Skeletal muscle tissue (tissue), 4 donors: ENCODE results near the gene JAK1. TPM values are rescaled to one million over a fixed set of nuclear protein-coding genes. Genes with fewer than 3 reads are reported as not detected.

Experiments used
- H3K27ac ChIP-seq: one replicate; pipeline ENCODE4 v1.7.0; 2013; ENCODE audit warnings: mild to moderate bottlenecking, low read depth, low read length, inconsistent platforms
- H3K27me3 ChIP-seq, 3 donors: one replicate each; pipeline ENCODE4 v1.7.0; 2013; ENCODE audit warnings: low read length in 3 of 3; ENCODE audit not compliant: control insufficient read depth in 3 of 3, insufficient read depth in 3 of 3
- H3K36me3 ChIP-seq, 3 donors: one replicate each; pipeline ENCODE4 v1.7.0; 2013; ENCODE audit warnings: low read length in 3 of 3; ENCODE audit not compliant: control insufficient read depth in 3 of 3, insufficient read depth in 3 of 3
- H3K4me1 ChIP-seq, 3 donors: one replicate each; pipeline ENCODE4 v1.7.0; 2013; ENCODE audit warnings: low read length in 3 of 3, mild to moderate bottlenecking in 3 of 3; ENCODE audit not compliant: control insufficient read depth in 3 of 3, insufficient read depth in 3 of 3
- H3K4me3 ChIP-seq, 3 donors: one replicate each; pipeline ENCODE4 v1.7.0; 2013; ENCODE audit warnings: low read length in 3 of 3
- H3K9ac ChIP-seq, 3 donors: one replicate each; pipeline ENCODE4 v1.7.0; 2013; ENCODE audit warnings: low read length in 3 of 3, mild to moderate bottlenecking in 3 of 3, moderate library complexity in 2 of 3, low read depth in 1 of 3
- H3K9me3 ChIP-seq, 3 donors: one replicate each; pipeline ENCODE4 v1.7.0; 2013; ENCODE audit warnings: low read length in 3 of 3; ENCODE audit not compliant: control insufficient read depth in 3 of 3
- total RNA-seq: library from RNA; depleted of rRNA; stranded (reverse); fragments of >200 nt; gene quantifications from one replicate; pipeline ENCODE4 v1.2.3, GENCODE V29; 2014
- donor health status: Osteomylitis.

The JAK1 gene
- total RNA-seq, 1 donor from 2014 or later, result 59.5 TPM

DNA sequence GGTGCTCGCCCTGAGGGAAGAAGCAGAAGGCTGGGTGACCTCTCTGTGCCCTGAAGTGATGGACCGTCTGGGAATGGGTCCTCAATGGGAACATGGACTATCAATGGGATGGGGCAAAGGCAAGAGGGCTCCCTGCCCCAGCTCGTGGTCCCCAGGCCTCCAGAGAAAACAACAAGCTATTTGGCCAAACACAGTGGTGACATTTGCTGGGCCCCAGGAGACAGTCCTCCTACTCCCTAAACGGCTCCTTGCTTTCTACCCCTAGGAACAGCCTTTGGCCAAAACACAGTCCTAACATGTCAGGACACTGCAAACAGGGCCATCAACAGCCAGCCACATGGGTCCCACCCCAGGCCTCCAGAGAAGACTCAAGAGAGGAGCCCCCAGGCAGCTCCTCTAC lies 118.7 kb downstream of the JAK1 start:
- Histone ChIP-seq H3K27ac (no peak overlapping the region), H3K27me3 (no peaks in the 10 kb centered on the region), H3K36me3 (peaks cover 70 to 89% (median 73%) of the 10 kb centered on the region in 3 donors), H3K9me3 (no peaks in the 10 kb centered on the region), H3K4me3 (no peak overlapping the region), H3K4me1 (no peaks in the 10 kb centered on the region), H3K9ac (no peak overlapping the region)

DNA sequence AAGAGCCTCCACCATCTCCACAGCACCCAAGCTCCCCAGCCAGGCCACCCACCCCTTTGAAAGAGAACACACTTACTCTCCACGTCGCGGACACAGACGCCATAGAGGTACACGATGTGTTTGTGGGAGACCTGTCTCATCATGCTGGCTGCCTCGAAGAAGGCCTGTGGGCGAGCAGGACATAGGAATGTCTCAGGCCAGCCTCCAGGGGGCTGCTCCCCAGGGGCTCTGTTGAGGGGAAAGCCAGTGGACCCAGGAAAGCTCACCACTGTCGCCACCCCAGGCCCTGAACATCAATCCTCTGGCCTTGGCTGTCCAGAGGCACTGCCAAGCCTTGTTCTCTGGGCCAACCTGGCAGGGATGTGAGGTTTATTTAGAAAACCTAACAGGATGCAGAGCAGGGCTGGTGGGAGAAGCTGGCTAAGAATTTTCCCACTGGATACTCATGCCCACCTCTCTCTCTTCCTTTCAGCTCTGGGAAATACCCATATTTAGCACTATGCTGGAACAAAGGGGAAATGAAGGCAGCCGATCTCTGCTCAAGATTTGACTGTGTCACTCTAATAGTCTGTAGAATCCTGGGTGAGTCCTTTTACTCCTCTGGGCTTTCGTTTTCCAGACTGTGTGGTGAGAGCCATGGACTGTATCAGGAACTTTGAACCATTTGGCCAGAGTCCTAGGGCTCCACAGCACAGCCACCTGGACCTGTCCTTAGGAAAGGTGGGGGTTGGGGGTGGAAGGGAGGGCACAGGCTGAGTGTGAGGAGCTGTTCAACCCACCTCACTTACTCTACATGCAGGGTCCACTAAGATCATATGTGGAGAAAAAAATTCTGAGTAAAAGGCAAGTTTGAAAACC lies 119.5 kb downstream of the JAK1 start:
- Histone ChIP-seq H3K36me3 (peaks cover 65 to 83% (median 69%) of the 10 kb centered on the region in 3 donors), H3K9ac (no peak overlapping the region), H3K27ac (no peak overlapping the region), H3K4me1 (no peaks in the 10 kb centered on the region), H3K9me3 (no peaks in the 10 kb centered on the region), H3K27me3 (no peaks in the 10 kb centered on the region), H3K4me3 (no peak overlapping the region)

DNA sequence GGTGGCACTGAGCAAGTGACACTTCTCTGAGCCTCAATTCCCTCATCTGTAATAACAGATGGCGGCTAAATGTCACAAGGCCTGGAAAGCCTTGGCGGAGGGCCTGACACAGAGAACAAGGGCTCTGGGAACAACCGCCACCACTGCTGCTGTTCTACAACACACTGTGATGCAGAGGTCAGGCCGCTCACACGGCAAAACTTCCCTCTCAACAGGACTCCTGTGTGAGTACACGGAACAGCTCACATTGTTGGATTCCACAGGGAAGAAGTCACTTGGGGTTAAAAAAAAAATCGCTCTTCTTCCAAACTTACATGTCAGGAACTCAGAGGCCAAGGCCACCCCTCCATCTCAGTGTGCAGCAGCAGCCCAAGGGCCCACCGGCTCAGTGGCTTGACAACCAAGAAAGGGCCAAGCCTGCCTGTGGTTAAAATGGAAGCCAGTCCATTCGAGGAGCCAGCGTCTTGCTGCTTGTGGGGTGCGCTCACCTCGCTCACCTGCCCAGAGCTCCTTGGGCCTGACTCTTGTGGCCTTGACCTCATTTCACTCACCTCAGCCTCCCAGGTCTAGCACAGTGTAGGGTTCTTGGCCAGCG lies 120.4 kb downstream of the JAK1 start:
- Histone ChIP-seq H3K27ac (no peak overlapping the region), H3K27me3 (no peaks in the 10 kb centered on the region), H3K4me3 (no peak overlapping the region), H3K9ac (no peak overlapping the region), H3K4me1 (peaks cover 5 to 7% (median 6%) of the 10 kb centered on the region in 3 donors), H3K9me3 (no peaks in the 10 kb centered on the region), H3K36me3 (peaks cover 67 to 82% (median 73%) of the 10 kb centered on the region in 3 donors)

DNA sequence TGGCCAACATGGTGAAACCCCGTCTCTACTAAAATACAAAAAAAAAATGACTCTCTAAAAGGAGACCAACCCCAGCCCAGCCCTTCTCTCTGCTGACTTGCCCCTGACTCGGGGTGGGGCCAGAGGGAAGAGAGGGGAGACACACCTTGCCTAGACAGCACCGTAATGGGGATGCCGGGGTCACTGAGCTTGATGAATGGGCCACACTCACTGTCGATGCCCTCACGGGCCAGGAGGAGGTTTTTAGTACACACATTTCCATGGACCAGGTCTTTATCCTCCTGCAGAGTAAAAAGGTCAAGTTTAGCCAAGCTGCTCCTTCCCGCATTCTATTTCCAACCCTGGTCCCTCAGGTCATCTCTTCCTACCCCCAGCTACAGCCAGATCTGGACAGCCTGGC lies 121.7 kb downstream of the JAK1 start:
- Histone ChIP-seq H3K27me3 (no peaks in the 10 kb centered on the region), H3K9me3 (no peaks in the 10 kb centered on the region), H3K27ac (no peak overlapping the region), H3K4me1 (peaks cover 18 to 20% (median 20%) of the 10 kb centered on the region in 3 donors), H3K4me3 (no peak overlapping the region), H3K9ac (no peak overlapping the region), H3K36me3 (peaks cover 60 to 77% (median 69%) of the 10 kb centered on the region in 3 donors)

- Histone ChIP-seq H3K4me1 (peaks cover 22 to 24% (median 22%) of the 10 kb centered on the region in 3 donors), H3K4me3 (no peak overlapping the region), H3K9ac (no peak overlapping the region), H3K27me3 (no peaks in the 10 kb centered on the region), H3K36me3 (peaks cover 59 to 77% (median 66%) of the 10 kb centered on the region in 3 donors), H3K27ac (no peak overlapping the region), H3K9me3 (no peaks in the 10 kb centered on the region)
Observed at GRCh38 chr1:64844175-64844574, 122.2 kb downstream of the JAK1 start.

GRCh38 chr1:64843675-64844074 lies 122.7 kb downstream of the JAK1 start:
- Histone ChIP-seq H3K9ac (no peak overlapping the region), H3K27ac (no peak overlapping the region), H3K36me3 (peaks cover 55 to 72% (median 62%) of the 10 kb centered on the region in 3 donors), H3K4me3 (no peak overlapping the region), H3K9me3 (no peaks in the 10 kb centered on the region), H3K4me1 (peaks cover 22 to 26% (median 23%) of the 10 kb centered on the region in 3 donors), H3K27me3 (no peaks in the 10 kb centered on the region)

DNA sequence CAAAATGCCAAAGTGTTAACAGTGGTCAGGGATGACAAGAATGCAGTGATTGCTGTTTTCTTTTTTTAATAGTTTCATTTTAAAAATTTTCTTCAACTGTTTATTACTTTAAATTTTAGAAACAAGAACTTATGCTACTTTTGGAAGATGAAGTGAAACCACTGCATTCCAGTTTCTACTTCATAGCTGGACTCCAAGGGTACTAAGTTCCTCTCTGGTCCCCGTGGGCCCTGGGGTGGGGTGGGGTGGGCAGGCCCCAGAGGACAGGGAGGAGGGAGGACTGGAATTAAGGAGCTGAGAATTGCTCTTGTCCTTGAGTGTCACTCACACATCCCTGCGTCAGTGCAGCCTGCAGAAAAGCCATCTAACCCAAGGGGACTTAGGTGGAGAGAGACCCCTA lies 124.1 kb downstream of the JAK1 start:
- Histone ChIP-seq H3K4me3 (no peak overlapping the region), H3K9me3 (no peaks in the 10 kb centered on the region), H3K9ac (no peak overlapping the region), H3K27ac (no peak overlapping the region), H3K27me3 (no peaks in the 10 kb centered on the region), H3K36me3 (peaks cover 52 to 72% (median 61%) of the 10 kb centered on the region in 3 donors), H3K4me1 (peaks cover 22 to 26% (median 23%) of the 10 kb centered on the region in 3 donors)

DNA sequence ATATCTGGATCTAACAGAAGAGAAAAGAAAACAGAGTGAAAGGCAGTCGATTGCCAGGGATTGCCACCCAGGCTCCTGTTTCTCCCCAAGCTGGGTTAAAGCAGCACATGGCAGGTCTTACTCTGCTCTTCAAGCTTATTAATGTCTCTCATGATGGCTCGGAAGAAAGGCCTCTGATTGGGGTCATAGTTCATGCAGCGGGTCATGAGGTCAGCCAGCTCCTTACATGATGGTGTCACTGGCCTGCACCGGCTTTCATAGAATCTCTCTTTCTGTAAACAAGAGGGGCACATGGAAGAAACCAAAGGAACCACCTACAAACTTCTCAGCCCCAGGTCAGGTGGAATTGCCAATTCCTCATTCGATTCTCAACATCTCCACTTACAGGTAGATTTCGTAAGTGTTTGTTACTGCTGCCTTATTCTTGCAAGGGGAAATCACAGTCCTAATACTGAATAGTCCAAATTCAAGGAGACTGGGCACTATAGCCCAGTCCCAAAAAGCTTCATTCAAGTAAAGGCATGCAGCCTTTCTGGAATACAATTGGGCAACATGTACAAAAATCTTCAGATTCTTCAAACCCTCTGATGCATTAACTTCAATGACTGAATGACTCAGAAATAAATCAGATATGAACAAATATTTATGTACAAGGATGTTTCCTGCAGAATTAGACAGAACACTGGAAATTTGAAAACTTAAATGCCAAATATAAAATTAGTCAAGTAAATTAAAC lies 124.9 kb downstream of the JAK1 start:
- H3K27ac ChIP-seq, result no peak overlapping the region
- H3K9me3 ChIP-seq, result no peaks in the 10 kb centered on the region
- H3K36me3 ChIP-seq, result peaks cover 54 to 72% (median 65%) of the 10 kb centered on the region in 3 donors
- H3K27me3 ChIP-seq, result no peaks in the 10 kb centered on the region
- H3K4me1 ChIP-seq, result peaks cover 22 to 26% (median 23%) of the 10 kb centered on the region in 3 donors
- no peak overlapping the region for H3K4me3 ChIP-seq
- H3K9ac ChIP-seq, result no peak overlapping the region

- H3K27ac ChIP-seq, result peak overlapping the region; percentile 74
- peak overlapping the region in 2 of 3 donors; percentile 32 to 45 for H3K4me3 ChIP-seq
- H3K36me3 ChIP-seq, result peaks cover 48 to 72% (median 63%) of the 10 kb centered on the region in 3 donors
- H3K4me1 ChIP-seq, result peaks cover 22 to 26% (median 23%) of the 10 kb centered on the region in 3 donors
- H3K9me3 ChIP-seq, result no peaks in the 10 kb centered on the region
- no peaks in the 10 kb centered on the region for H3K27me3 ChIP-seq
- H3K9ac ChIP-seq, result peak overlapping the region; percentile 35 to 73 (median 52)
Observed at GRCh38 chr1:64839732-64840405, 126.5 kb downstream of the JAK1 start.
